PC-3 (cell line): Measurements from ENCODE around the gene CCDC187.
A peak's percentile ranks its signal among the peaks of the same experiment; 100 is the strongest.

Experiments used
- EZH2 ChIP-seq: fragments of 300-600 bp; sonication (generic); IDR thresholded peaks from one replicate; pipeline ENCODE4 v1.6.1; 2017; ENCODE audit warnings: antibody characterized with exemption, mild to moderate bottlenecking, low read length; ENCODE audit not compliant: unreplicated experiment
- EZH2phosphoT487 ChIP-seq: fragments of 300-600 bp; sonication (generic); IDR thresholded peaks from 2 replicates; pipeline ENCODE4 v1.6.1; 2018; ENCODE audit warnings: mild to moderate bottlenecking, antibody characterized with exemption, low read length, borderline replicate concordance
- TF ChIP-seq, protein P1 (sequence below): fragments of 300-600 bp; sonication (generic); conservative IDR thresholded peaks from 2 replicates; pipeline ENCODE4 v1.5.1; 2017; ENCODE audit warnings: antibody characterized with exemption, low read depth, mild to moderate bottlenecking, low read length

DNA sequence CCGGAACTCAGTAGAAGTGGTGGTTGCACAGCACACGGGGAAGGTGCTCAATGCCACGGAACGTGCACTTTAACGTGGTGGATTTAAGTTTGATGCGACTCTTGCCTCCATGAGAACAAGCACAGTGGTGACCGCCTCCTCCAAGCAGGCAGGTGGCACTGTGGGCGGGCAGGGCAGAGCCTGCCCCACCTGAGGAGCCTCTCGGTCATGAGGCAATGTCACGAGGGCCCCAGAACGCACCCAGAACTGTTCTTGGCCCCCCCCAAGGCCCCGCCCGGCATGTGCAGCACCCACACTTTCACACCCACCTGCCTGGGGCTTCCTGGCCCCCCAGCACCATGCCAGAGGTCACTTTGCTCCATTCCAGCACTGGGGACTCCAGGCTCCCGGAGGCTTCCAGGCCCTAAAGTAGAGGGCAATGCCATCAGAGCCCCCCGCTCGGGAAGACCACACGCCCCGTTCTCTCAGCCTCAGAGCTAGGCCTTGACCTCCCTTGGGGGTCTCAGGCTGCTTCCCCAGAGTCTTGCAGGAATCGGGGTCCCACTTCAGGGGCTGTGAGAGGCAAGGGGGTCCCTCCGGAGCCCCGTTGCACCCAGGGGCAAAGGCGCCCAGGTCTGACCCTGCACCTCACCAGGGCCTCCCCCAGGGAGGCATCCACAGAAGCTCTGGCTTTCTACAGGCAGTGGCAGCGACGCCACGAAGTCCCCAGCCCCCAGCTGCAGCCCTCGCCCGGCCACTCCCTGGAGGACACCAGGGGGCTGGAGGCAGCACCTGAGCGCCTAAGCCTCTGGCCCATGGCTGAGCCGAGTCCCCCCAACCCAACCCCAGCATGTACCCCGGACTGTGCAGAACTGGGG lies 14.0 kb downstream of the CCDC187 start:
- TF ChIP-seq EZH2 = no peak
- TF ChIP-seq, protein P1, sequence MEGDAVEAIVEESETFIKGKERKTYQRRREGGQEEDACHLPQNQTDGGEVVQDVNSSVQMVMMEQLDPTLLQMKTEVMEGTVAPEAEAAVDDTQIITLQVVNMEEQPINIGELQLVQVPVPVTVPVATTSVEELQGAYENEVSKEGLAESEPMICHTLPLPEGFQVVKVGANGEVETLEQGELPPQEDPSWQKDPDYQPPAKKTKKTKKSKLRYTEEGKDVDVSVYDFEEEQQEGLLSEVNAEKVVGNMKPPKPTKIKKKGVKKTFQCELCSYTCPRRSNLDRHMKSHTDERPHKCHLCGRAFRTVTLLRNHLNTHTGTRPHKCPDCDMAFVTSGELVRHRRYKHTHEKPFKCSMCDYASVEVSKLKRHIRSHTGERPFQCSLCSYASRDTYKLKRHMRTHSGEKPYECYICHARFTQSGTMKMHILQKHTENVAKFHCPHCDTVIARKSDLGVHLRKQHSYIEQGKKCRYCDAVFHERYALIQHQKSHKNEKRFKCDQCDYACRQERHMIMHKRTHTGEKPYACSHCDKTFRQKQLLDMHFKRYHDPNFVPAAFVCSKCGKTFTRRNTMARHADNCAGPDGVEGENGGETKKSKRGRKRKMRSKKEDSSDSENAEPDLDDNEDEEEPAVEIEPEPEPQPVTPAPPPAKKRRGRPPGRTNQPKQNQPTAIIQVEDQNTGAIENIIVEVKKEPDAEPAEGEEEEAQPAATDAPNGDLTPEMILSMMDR = peak; percentile 26; the same call in 1 of the 2 replicates
- no peak for TF ChIP-seq EZH2phosphoT487
